ENCODE results near the gene KDM2A. TPM values are rescaled to one million over a fixed set of nuclear protein-coding genes. Genes with fewer than 3 reads are reported as not detected.
A peak's percentile ranks its signal among the peaks of the same experiment; 100 is the strongest.

The KDM2A gene
- total RNA-seq, 2 donors from 2014 or later: 50.3 to 97.6 TPM

GRCh38 chr11:67289226-67289650, 170.2 kb downstream of the KDM2A start, which contains the start of gene ANKRD13D:
Gene ANKRD13D, plus strand, starts transcription at chr11:67289303. Its CDS starts 158 bp downstream, at chr11:67289461.
- H3K4me1 ChIP-seq (replicated peaks): peaks cover 11% of the 10 kb centered on the region

DNA sequence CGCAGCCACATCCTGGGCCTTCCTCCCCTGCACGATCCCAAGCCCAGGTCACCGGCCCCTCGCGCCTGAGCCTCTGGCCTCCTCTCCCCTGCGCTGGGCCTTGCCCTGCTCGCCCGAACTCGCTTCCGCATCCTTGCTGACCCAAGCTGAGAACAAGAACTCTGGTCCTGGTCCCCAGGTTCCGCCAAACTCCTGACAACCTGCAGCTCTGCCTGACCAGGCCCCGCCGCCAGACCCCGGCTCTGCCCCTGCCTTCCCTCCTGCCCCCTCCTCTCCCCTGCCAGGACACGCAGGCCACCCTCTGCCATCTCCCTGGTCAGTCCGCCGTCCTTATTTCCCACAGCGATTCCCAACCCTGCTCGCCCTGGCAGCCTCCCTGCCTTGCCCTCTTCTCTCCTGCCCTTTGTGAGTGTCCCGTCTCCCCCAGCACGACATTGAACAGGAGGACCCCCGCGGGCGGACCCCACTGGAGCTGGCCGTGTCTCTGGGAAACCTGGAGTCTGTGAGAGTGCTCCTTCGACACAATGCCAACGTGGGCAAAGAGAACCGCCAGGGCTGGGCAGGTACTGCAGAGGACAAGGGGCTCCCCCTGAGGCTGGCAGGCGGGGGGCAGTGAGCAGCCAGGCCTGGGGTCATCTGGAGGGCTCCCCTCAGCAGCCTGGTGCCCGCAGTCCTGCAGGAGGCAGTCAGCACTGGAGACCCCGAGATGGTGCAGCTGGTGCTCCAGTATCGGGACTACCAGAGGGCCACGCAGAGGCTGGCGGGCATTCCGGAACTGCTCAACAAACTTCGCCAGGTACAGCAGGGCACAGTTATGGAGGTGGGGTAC, 170.8 kb downstream of the KDM2A start:
- Histone ChIP-seq H3K27me3 (replicated peaks; ENCODE audit: insufficient read depth) (no peaks in the 10 kb centered on the region), H3K36me3 (peaks cover 11 to 15% of the 10 kb centered on the region in 2 donors), H3K4me1 (replicated peaks) (peaks cover 11% of the 10 kb centered on the region), H3K4me3 (peak overlapping the region; percentile 63 to 74), H3K27ac (peak overlapping the region; percentile 72 to 93), H3K9me3 (no peaks in the 10 kb centered on the region)
- intact Hi-C loops (cut with DNase I): no loop called here
- TF ChIP-seq POLR2AphosphoS5 (IDR thresholded peaks at IDR 0.05) (no peak), POLR2A (IDR thresholded peaks at IDR 0.05) (no peak)
- TF ChIP-seq, protein P1, sequence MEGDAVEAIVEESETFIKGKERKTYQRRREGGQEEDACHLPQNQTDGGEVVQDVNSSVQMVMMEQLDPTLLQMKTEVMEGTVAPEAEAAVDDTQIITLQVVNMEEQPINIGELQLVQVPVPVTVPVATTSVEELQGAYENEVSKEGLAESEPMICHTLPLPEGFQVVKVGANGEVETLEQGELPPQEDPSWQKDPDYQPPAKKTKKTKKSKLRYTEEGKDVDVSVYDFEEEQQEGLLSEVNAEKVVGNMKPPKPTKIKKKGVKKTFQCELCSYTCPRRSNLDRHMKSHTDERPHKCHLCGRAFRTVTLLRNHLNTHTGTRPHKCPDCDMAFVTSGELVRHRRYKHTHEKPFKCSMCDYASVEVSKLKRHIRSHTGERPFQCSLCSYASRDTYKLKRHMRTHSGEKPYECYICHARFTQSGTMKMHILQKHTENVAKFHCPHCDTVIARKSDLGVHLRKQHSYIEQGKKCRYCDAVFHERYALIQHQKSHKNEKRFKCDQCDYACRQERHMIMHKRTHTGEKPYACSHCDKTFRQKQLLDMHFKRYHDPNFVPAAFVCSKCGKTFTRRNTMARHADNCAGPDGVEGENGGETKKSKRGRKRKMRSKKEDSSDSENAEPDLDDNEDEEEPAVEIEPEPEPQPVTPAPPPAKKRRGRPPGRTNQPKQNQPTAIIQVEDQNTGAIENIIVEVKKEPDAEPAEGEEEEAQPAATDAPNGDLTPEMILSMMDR (IDR thresholded peaks at IDR 0.05): no peak
- WGBS: 14% methylated on average over 29 of the region's 36 CpGs
- DNase-seq (ENCODE audit: low spot score): no peak

More at GRCh38 chr11:67289226-67289650, 170.2 kb downstream of the KDM2A start, which contains the start of gene ANKRD13D:
- 0% methylated on average over 29 of the region's 56 CpGs for WGBS
- Histone ChIP-seq H3K4me3 (peak within 1 kb of the TSS; percentile 63 to 74), H3K27me3 (replicated peaks; ENCODE audit: insufficient read depth) (no peaks in the 10 kb centered on the region), H3K27ac (peak within 1 kb of the TSS; percentile 89 to 93), H3K36me3 (peaks cover 17 to 21% of the 10 kb centered on the region in 2 donors), H3K9me3 (no peaks in the 10 kb centered on the region)
- TF ChIP-seq, protein P1 (IDR thresholded peaks at IDR 0.05): no peak
- TF ChIP-seq POLR2A (IDR thresholded peaks at IDR 0.05): no peak
- TF ChIP-seq POLR2AphosphoS5 (IDR thresholded peaks at IDR 0.05): no peak
- no peak for DNase-seq (ENCODE audit: low spot score)
- intact Hi-C loops (cut with DNase I): no loop called here

- Histone ChIP-seq H3K4me1 (replicated peaks) (peaks cover 11% of the 10 kb centered on the region), H3K27me3 (replicated peaks; ENCODE audit: insufficient read depth) (no peaks in the 10 kb centered on the region), H3K27ac (no peak overlapping the region), H3K36me3 (peaks cover 3 to 6% of the 10 kb centered on the region in 2 donors), H3K9me3 (no peaks in the 10 kb centered on the region), H3K4me3 (no peak overlapping the region)
- TF ChIP-seq, protein P1 (IDR thresholded peaks at IDR 0.05): no peak
- TF ChIP-seq POLR2AphosphoS5 (IDR thresholded peaks at IDR 0.05) (no peak), POLR2A (IDR thresholded peaks at IDR 0.05) (no peak)
- intact Hi-C loops (cut with DNase I): no loop called here
- no peak for DNase-seq (ENCODE audit: low spot score)
- 62% methylated on average over 7 of the region's 7 CpGs for WGBS
These were observed 171.7 kb downstream of the KDM2A start for GRCh38 chr11:67290801-67291200.

DNA sequence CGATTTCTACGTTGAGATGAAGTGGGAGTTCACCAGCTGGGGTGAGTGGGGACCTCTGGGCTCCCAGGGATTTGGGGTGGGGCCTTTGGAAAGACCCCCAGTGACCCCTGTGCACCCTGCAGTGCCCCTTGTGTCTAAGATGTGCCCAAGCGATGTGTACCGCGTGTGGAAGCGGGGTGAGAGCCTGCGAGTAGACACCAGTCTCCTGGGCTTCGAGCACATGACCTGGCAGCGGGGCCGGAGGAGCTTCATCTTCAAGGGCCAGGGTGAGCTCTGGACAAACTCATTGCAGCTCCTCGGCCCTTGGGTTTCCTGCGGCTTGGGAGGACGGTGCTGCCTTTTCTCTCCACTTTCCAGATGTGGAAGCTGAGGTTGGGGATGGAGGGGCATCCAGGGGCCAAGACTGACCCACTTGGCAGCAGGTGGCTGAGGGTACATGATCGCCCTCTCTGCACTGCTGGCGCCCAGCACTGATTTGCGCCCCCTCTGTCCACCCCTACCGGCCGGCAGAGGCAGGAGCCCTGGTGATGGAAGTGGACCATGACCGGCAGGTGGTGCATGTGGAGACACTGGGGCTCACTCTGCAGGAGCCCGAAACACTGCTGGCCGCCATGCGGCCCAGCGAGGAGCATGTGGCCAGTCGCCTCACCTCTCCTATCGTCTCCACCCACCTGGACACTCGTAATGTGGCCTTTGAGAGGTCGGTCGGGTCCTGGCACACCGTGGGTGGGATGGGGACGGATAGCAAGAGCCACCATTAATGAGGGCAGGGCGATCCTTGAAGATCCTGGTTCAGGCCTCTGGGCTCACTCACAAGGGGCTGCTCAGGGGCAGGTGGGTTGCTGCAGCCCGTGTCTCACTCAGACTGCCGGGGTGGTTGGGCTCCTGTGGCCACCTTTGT, 172.7 kb downstream of the KDM2A start:
- no peaks in the 10 kb centered on the region for H3K27me3 ChIP-seq (replicated peaks; ENCODE audit: insufficient read depth)
- DNase-seq (ENCODE audit: low spot score): no peak
- H3K4me1 ChIP-seq (replicated peaks): peaks cover 11% of the 10 kb centered on the region
- TF ChIP-seq POLR2A (IDR thresholded peaks at IDR 0.05): no peak
- no peak for TF ChIP-seq POLR2AphosphoS5 (IDR thresholded peaks at IDR 0.05)
- TF ChIP-seq, protein P1 (IDR thresholded peaks at IDR 0.05): no peak
- no peak overlapping the region for H3K4me3 ChIP-seq
- intact Hi-C loops (cut with DNase I): no loop called here
- WGBS: 92% methylated on average over 33 of the region's 33 CpGs
- H3K36me3 ChIP-seq: peaks cover 0 to 3% of the 10 kb centered on the region in 2 donors
- no peak overlapping the region for H3K27ac ChIP-seq
- no peaks in the 10 kb centered on the region for H3K9me3 ChIP-seq

Measured in prostate gland (tissue), 2 donors.